Ascending aorta (tissue), 2 donors: ENCODE measurements around the gene SNCAIP. TPM values are rescaled to one million over a fixed set of nuclear protein-coding genes. Genes with fewer than 3 reads are reported as not detected.

Source experiments
- DNase-seq, 2 donors: peaks; one replicate each; pipeline ENCODE4 v3.0.0-alpha.2; 2019; ENCODE audit warnings: low spot score in 2 of 2
- H3K27ac ChIP-seq, 2 donors: fragments of 200-600 bp; sonication (generic); one replicate each; pipeline ENCODE4 v1.5.1; 2016 to 2017; ENCODE audit warnings: mild to moderate bottlenecking in 1 of 2
- H3K27me3 ChIP-seq: fragments of 200-600 bp; sonication (generic); one replicate; pipeline ENCODE4 v1.5.1; 2017
- H3K36me3 ChIP-seq, 2 donors: fragments of 200-600 bp; sonication (generic); one replicate each; pipeline ENCODE4 v1.5.1; 2016
- H3K4me1 ChIP-seq, 2 donors: fragments of 200-600 bp; sonication (generic); one replicate each; pipeline ENCODE4 v1.5.1; 2016 to 2017; ENCODE audit warnings: mild to moderate bottlenecking in 1 of 2
- H3K4me3 ChIP-seq, 2 donors: fragments of 200-600 bp; sonication (generic); one replicate each; pipeline ENCODE4 v1.5.1; 2016 to 2017; ENCODE audit warnings: mild to moderate bottlenecking in 1 of 2
- H3K9me3 ChIP-seq, 2 donors: fragments of 200-600 bp; sonication (generic); one replicate each; pipeline ENCODE4 v1.5.1; 2016
- CTCF ChIP-seq, 3 experiments: fragments of 200-600 bp in 2 of 3; fragments of 450-650 bp in 1 of 3; sonication (generic) in 2 of 3; IDR thresholded peaks; one replicate each; pipeline ENCODE4 v1.5.1; 2016 to 2019; ENCODE audit warnings: antibody characterized with exemption in 3 of 3, mild to moderate bottlenecking in 1 of 3, moderate library complexity in 1 of 3
- intact Hi-C: fragments of 100-400 bp; cut with DNase I; formaldehyde crosslinking; loops from one replicate; pipeline ENCODE4 v1.15.1; 2023
- total RNA-seq: library from RNA; depleted of rRNA; stranded (reverse); fragments of >200 nt; gene quantifications from one replicate; pipeline ENCODE4 v1.1.0, GENCODE V29; 2016

Gene SNCAIP
- total RNA-seq, 1 donor from 2014 or later, result 2.9 TPM

- Histone ChIP-seq H3K4me1 (no peaks in the 10 kb centered on the region), H3K27me3 (no peaks in the 10 kb centered on the region), H3K36me3 (no peaks in the 10 kb centered on the region), H3K9me3 (no peaks in the 10 kb centered on the region), H3K27ac (no peak overlapping the region), H3K4me3 (no peak overlapping the region)
- intact Hi-C loops, result no loop called here
- DNase-seq, result no peak
- no peak for TF ChIP-seq CTCF (IDR thresholded peaks at IDR 0.05)
Measured at GRCh38 chr5:122368510-122369251, 56.6 kb downstream of the SNCAIP start.

GRCh38 chr5:122369253-122369815, 57.3 kb downstream of the SNCAIP start:
- H3K4me3 ChIP-seq, result peak overlapping the region in 1 of 2 donors; percentile 40
- intact Hi-C loops, result no loop called here

GRCh38 chr5:122371511-122372151, 59.6 kb downstream of the SNCAIP start:
- intact Hi-C loops, result no loop called here
- no peak overlapping the region for H3K4me3 ChIP-seq
- H3K27me3 ChIP-seq, result no peaks in the 10 kb centered on the region
- no peaks in the 10 kb centered on the region for H3K4me1 ChIP-seq
- no peaks in the 10 kb centered on the region for H3K9me3 ChIP-seq
- H3K36me3 ChIP-seq, result no peaks in the 10 kb centered on the region
- no peak for TF ChIP-seq CTCF (IDR thresholded peaks at IDR 0.05)
- no peak for DNase-seq
- no peak overlapping the region for H3K27ac ChIP-seq

More at GRCh38 chr5:122369253-122369815, 57.3 kb downstream of the SNCAIP start:
- DNase-seq, result no peak
- H3K36me3 ChIP-seq, result no peaks in the 10 kb centered on the region
- no peaks in the 10 kb centered on the region for H3K4me1 ChIP-seq
- no peak for TF ChIP-seq CTCF (IDR thresholded peaks at IDR 0.05)
- H3K27me3 ChIP-seq, result no peaks in the 10 kb centered on the region
- H3K27ac ChIP-seq, result peak overlapping the region; percentile 45 to 70
- H3K9me3 ChIP-seq, result no peaks in the 10 kb centered on the region

- Histone ChIP-seq H3K27me3 (no peaks in the 10 kb centered on the region), H3K36me3 (no peaks in the 10 kb centered on the region), H3K4me3 (no peak overlapping the region), H3K27ac (no peak overlapping the region), H3K4me1 (no peaks in the 10 kb centered on the region), H3K9me3 (no peaks in the 10 kb centered on the region)
- intact Hi-C loops, result no loop called here
- no peak for DNase-seq
- no peak for TF ChIP-seq CTCF (IDR thresholded peaks at IDR 0.05)
Measured at GRCh38 chr5:122374110-122374509, 62.1 kb downstream of the SNCAIP start.

GRCh38 chr5:122375801-122376200, 63.8 kb downstream of the SNCAIP start:
- no peaks in the 10 kb centered on the region for H3K4me1 ChIP-seq
- no peak overlapping the region for H3K4me3 ChIP-seq
- H3K9me3 ChIP-seq, result no peaks in the 10 kb centered on the region
- intact Hi-C loops, result no loop called here
- no peaks in the 10 kb centered on the region for H3K27me3 ChIP-seq
- no peak for TF ChIP-seq CTCF (IDR thresholded peaks at IDR 0.05)
- H3K27ac ChIP-seq, result no peak overlapping the region
- H3K36me3 ChIP-seq, result no peaks in the 10 kb centered on the region
- DNase-seq, result no peak
